ENCODE data around the gene SLC25A36.

DNA sequence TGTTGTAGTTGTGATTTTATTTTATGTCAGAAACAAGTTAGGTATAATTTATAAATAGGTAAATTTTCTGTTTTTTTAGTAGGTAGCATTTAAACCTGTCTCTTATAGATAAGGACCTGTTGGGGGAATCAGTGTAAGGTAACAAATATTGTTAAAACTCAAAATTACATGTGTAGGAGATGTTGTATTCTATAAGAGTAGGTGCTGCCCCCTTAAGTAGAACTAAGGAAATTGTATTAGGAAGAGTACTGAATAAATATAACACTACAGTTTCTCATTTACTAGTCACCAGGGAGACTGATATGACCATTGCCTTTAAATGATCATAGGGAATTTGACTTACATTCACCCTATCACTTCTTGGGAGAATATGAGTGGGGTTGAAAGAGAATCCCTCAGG lies 31.2 kb downstream of the SLC25A36 start:
- no peak for TF ChIP-seq POLR2A (IDR thresholded peaks at IDR 0.05)
- TF ChIP-seq, protein P1, sequence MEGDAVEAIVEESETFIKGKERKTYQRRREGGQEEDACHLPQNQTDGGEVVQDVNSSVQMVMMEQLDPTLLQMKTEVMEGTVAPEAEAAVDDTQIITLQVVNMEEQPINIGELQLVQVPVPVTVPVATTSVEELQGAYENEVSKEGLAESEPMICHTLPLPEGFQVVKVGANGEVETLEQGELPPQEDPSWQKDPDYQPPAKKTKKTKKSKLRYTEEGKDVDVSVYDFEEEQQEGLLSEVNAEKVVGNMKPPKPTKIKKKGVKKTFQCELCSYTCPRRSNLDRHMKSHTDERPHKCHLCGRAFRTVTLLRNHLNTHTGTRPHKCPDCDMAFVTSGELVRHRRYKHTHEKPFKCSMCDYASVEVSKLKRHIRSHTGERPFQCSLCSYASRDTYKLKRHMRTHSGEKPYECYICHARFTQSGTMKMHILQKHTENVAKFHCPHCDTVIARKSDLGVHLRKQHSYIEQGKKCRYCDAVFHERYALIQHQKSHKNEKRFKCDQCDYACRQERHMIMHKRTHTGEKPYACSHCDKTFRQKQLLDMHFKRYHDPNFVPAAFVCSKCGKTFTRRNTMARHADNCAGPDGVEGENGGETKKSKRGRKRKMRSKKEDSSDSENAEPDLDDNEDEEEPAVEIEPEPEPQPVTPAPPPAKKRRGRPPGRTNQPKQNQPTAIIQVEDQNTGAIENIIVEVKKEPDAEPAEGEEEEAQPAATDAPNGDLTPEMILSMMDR (IDR thresholded peaks at IDR 0.05), result no peak

All from lower leg skin (tissue), 3 donors.